Measurements from ENCODE around the gene IGFBPL1. TPM values are rescaled to one million over a fixed set of nuclear protein-coding genes. Genes with fewer than 3 reads are reported as not detected.

Gene IGFBPL1
- total and polyA plus RNA-seq, 5 donors from 2014 or later: not detected

DNA sequence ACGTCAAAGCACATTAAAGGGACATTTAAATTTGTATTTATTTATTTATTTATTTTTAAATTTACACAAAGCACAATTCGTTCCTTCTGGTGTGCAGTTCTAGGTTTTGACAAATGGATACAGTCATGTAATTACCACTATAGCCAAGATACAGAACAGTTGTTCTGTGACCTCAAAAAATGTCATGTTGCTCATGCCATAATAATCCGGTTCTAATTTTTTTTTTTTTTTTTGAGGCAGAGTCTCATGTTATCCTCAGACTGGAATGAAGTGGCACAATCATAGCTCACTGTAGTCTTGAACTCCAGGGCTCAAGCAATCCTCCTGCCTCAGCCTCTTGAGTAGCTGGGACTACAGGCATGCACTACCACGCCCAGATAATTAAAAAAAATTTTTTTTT, 7.8 kb downstream of the IGFBPL1 start:
- no peaks in the 10 kb centered on the region for H3K36me3 ChIP-seq (ENCODE audit: control insufficient read depth, insufficient read depth, low read length)
- Mint-ChIP-seq H3K27ac (no peak overlapping the region), H3K9me3 (peaks cover 0 to 3% (median 0%) of the 10 kb centered on the region in 7 donors), H3K4me1 (no peaks in the 10 kb centered on the region), H3K36me3 (no peaks in the 10 kb centered on the region), H3K27me3 (peaks cover 4% of the 10 kb centered on the region), H3K4me3 (no peak overlapping the region)
- DNase-seq (no peak), ATAC-seq (ENCODE audit: low read depth in 2 of 2) (no peak)
- H3K4me3 ChIP-seq (ENCODE audit: low read depth, low read length): no peak overlapping the region
- no peaks in the 10 kb centered on the region for H3K4me1 ChIP-seq (ENCODE audit: control insufficient read depth, insufficient read depth, low read length, poor library complexity, severe bottlenecking)
- no peak overlapping the region for H3K27ac ChIP-seq (ENCODE audit: insufficient read depth, low read length, poor library complexity, severe bottlenecking)
- peaks cover under 1% of the 10 kb centered on the region for H3K27me3 ChIP-seq (ENCODE audit: control insufficient read depth, insufficient read depth, low read length)
- H3K9me3 ChIP-seq (ENCODE audit: control insufficient read depth in 2 of 2, low read length in 2 of 2): no peaks in the 10 kb centered on the region

DNA sequence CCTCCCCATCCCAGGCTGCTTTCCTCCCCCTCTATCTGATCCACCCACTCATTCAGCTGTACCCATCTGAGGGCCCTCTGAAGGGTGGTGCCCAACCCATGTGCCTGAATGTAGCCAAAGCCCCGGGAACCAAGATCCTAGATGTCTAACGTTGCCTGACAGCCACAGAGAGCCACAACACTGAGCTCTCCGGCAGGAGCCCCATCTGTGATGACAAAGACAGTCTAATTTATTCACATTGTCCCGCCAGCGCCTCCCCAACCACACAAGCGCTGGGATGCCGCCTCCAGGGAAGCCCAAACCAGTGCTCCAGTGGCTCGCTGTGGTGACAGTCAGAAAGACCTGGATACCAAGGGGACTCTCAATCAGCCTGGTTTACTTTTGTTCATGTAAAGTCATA, 8.4 kb downstream of the IGFBPL1 start:
- H3K27me3 Mint-ChIP-seq: peaks cover 4% of the 10 kb centered on the region
- Histone ChIP-seq H3K9me3 (ENCODE audit: control insufficient read depth in 2 of 2, low read length in 2 of 2) (no peaks in the 10 kb centered on the region), H3K4me3 (ENCODE audit: low read depth, low read length) (no peak overlapping the region), H3K36me3 (ENCODE audit: control insufficient read depth, insufficient read depth, low read length) (no peaks in the 10 kb centered on the region), H3K27me3 (ENCODE audit: control insufficient read depth, insufficient read depth, low read length) (peaks cover 3% of the 10 kb centered on the region), H3K27ac (ENCODE audit: insufficient read depth, low read length, poor library complexity, severe bottlenecking) (no peak overlapping the region), H3K4me1 (ENCODE audit: control insufficient read depth, insufficient read depth, low read length, poor library complexity, severe bottlenecking) (no peaks in the 10 kb centered on the region)
- no peaks in the 10 kb centered on the region for H3K36me3 Mint-ChIP-seq
- no peak for ATAC-seq (ENCODE audit: low read depth in 2 of 2)
- H3K9me3 Mint-ChIP-seq: peaks cover 0 to 3% (median 0%) of the 10 kb centered on the region in 7 donors
- H3K4me1 Mint-ChIP-seq: no peaks in the 10 kb centered on the region
- no peak overlapping the region for H3K4me3 Mint-ChIP-seq
- DNase-seq: no peak
- no peak overlapping the region for H3K27ac Mint-ChIP-seq

DNA sequence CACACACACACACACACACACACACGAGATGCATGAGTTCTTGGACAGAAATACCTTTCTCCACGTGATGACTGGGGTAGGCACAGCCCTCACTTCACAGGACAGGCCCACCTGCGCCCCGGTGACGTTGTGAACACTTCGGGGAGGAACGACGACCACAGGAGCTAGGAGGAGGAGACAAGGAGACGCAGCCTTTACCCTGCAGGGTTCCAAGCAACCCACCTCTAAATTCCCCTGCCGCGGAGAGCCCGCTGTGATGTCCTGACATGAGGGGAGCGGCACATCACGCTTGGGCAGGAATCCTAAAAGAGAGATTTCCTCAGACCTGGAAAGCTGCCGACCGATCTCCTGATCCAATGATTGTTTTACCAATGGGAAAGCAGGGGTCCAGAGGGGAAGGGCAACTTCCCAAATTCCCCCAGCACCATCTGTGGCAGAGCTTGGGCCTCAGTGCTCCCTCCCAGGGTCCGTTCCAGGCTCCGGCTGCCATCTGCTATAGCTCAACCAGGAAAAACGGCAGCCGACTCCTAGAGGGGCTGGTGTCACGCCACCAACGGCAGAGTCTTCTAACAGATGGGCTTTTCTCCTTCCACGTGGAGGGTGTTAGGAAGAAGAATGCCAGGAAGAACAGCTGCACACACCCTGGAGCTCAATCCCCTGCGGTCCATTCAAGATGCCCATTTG, 10.1 kb downstream of the IGFBPL1 start:
- Histone ChIP-seq H3K4me3 (ENCODE audit: low read depth, low read length) (no peak overlapping the region), H3K9me3 (ENCODE audit: control insufficient read depth in 2 of 2, low read length in 2 of 2) (no peaks in the 10 kb centered on the region), H3K27me3 (ENCODE audit: control insufficient read depth, insufficient read depth, low read length) (peaks cover 6% of the 10 kb centered on the region), H3K36me3 (ENCODE audit: control insufficient read depth, insufficient read depth, low read length) (no peaks in the 10 kb centered on the region), H3K4me1 (ENCODE audit: control insufficient read depth, insufficient read depth, low read length, poor library complexity, severe bottlenecking) (no peaks in the 10 kb centered on the region), H3K27ac (ENCODE audit: insufficient read depth, low read length, poor library complexity, severe bottlenecking) (no peak overlapping the region)
- no peak for ATAC-seq (ENCODE audit: low read depth in 2 of 2)
- DNase-seq: no peak
- H3K27me3 Mint-ChIP-seq: peaks cover 4% of the 10 kb centered on the region
- H3K36me3 Mint-ChIP-seq: no peaks in the 10 kb centered on the region
- no peak overlapping the region for H3K4me3 Mint-ChIP-seq
- H3K4me1 Mint-ChIP-seq: no peaks in the 10 kb centered on the region
- peaks cover 0 to 5% (median 0%) of the 10 kb centered on the region in 7 donors for H3K9me3 Mint-ChIP-seq
- peak overlapping the region in 1 of 3 donors; percentile 34 for H3K27ac Mint-ChIP-seq

DNA sequence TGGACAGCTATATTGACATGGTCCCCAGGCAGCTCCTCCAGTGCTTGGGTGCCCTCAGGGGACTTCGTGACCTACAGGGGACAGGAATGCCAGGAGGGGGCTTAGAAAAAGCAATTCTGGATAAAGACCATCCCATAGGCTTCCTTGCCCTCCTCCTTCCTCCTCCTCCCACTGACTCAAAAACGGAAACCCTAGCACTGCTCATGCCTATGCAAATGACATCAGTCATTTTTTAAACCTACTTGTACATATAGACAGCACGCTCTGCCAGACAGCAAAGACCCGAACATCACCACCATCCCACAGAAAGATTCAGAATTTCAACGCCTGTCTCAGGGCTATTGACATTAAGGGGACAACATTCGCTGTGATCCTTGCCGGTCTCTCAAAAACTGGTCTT, 11.0 kb downstream of the IGFBPL1 start:
- H3K4me1 ChIP-seq (ENCODE audit: control insufficient read depth, insufficient read depth, low read length, poor library complexity, severe bottlenecking): no peaks in the 10 kb centered on the region
- no peak overlapping the region for H3K27ac ChIP-seq (ENCODE audit: insufficient read depth, low read length, poor library complexity, severe bottlenecking)
- Mint-ChIP-seq H3K9me3 (peaks cover 0 to 5% (median 0%) of the 10 kb centered on the region in 7 donors), H3K4me3 (no peak overlapping the region), H3K36me3 (no peaks in the 10 kb centered on the region), H3K4me1 (no peaks in the 10 kb centered on the region), H3K27ac (no peak overlapping the region), H3K27me3 (peaks cover 4% of the 10 kb centered on the region)
- no peaks in the 10 kb centered on the region for H3K36me3 ChIP-seq (ENCODE audit: control insufficient read depth, insufficient read depth, low read length)
- H3K9me3 ChIP-seq (ENCODE audit: control insufficient read depth in 2 of 2, low read length in 2 of 2): no peaks in the 10 kb centered on the region
- DNase-seq (no peak), ATAC-seq (ENCODE audit: low read depth in 2 of 2) (no peak)
- H3K4me3 ChIP-seq (ENCODE audit: low read depth, low read length): no peak overlapping the region
- peaks cover 7% of the 10 kb centered on the region for H3K27me3 ChIP-seq (ENCODE audit: control insufficient read depth, insufficient read depth, low read length)

DNA sequence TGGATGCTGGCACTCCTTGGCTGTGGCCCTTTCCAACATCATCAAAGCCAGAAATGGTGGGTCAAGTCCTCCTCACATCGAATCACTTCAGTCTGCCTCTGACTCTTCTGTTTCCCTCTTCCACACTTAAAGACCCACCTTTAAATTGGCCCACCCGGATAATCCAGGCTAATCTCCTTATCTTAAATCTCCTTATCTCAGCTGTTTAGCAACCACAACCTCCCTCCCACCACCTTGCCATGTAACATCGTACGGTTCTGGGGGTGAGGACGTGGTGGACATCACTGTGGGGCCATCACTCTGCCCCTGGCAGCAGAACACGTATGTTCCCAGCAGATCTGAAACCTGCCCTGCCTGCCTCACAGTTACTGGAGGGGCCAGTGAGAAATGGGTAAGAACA, 11.5 kb downstream of the IGFBPL1 start:
- Histone ChIP-seq H3K27ac (ENCODE audit: insufficient read depth, low read length, poor library complexity, severe bottlenecking) (no peak overlapping the region), H3K9me3 (ENCODE audit: control insufficient read depth in 2 of 2, low read length in 2 of 2) (no peaks in the 10 kb centered on the region), H3K27me3 (ENCODE audit: control insufficient read depth, insufficient read depth, low read length) (peaks cover 7% of the 10 kb centered on the region), H3K4me1 (ENCODE audit: control insufficient read depth, insufficient read depth, low read length, poor library complexity, severe bottlenecking) (no peaks in the 10 kb centered on the region), H3K36me3 (ENCODE audit: control insufficient read depth, insufficient read depth, low read length) (no peaks in the 10 kb centered on the region), H3K4me3 (ENCODE audit: low read depth, low read length) (no peak overlapping the region)
- H3K36me3 Mint-ChIP-seq: no peaks in the 10 kb centered on the region
- peaks cover 0 to 5% (median 0%) of the 10 kb centered on the region in 7 donors for H3K9me3 Mint-ChIP-seq
- H3K4me3 Mint-ChIP-seq: no peak overlapping the region
- H3K4me1 Mint-ChIP-seq: no peaks in the 10 kb centered on the region
- H3K27me3 Mint-ChIP-seq: peaks cover 4% of the 10 kb centered on the region
- DNase-seq (no peak), ATAC-seq (ENCODE audit: low read depth in 2 of 2) (no peak)
- no peak overlapping the region for H3K27ac Mint-ChIP-seq

DNA sequence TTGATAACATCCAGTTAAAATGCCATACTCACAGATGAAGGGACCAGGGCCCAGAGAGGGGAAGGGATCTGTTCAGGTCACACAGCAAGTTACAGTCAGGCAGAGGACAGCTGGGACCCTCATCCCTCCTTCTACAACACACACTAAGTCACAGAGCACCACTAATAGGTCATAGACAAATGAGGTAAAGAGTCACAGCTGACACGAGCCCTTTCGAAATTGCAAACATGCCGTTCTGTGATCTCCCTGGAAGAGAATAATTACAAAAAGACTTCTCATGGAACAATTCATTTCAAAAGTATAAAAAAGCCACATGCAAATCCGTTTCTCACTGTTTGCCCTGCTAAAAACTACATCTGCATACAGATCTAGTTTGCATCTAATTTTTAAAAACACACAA, 15.5 kb downstream of the IGFBPL1 start:
- Histone ChIP-seq H3K36me3 (ENCODE audit: control insufficient read depth, insufficient read depth, low read length) (no peaks in the 10 kb centered on the region), H3K27ac (ENCODE audit: insufficient read depth, low read length, poor library complexity, severe bottlenecking) (no peak overlapping the region), H3K4me3 (ENCODE audit: low read depth, low read length) (no peak overlapping the region), H3K9me3 (ENCODE audit: control insufficient read depth in 2 of 2, low read length in 2 of 2) (no peaks in the 10 kb centered on the region), H3K27me3 (ENCODE audit: control insufficient read depth, insufficient read depth, low read length) (peaks cover 7% of the 10 kb centered on the region), H3K4me1 (ENCODE audit: control insufficient read depth, insufficient read depth, low read length, poor library complexity, severe bottlenecking) (no peaks in the 10 kb centered on the region)
- Mint-ChIP-seq H3K27me3 (peaks cover 10% of the 10 kb centered on the region), H3K4me1 (no peaks in the 10 kb centered on the region), H3K4me3 (no peak overlapping the region), H3K36me3 (no peaks in the 10 kb centered on the region), H3K27ac (no peak overlapping the region), H3K9me3 (peaks cover 0 to 2% (median 0%) of the 10 kb centered on the region in 7 donors)
- DNase-seq (no peak), ATAC-seq (ENCODE audit: low read depth in 2 of 2) (no peak)

DNA sequence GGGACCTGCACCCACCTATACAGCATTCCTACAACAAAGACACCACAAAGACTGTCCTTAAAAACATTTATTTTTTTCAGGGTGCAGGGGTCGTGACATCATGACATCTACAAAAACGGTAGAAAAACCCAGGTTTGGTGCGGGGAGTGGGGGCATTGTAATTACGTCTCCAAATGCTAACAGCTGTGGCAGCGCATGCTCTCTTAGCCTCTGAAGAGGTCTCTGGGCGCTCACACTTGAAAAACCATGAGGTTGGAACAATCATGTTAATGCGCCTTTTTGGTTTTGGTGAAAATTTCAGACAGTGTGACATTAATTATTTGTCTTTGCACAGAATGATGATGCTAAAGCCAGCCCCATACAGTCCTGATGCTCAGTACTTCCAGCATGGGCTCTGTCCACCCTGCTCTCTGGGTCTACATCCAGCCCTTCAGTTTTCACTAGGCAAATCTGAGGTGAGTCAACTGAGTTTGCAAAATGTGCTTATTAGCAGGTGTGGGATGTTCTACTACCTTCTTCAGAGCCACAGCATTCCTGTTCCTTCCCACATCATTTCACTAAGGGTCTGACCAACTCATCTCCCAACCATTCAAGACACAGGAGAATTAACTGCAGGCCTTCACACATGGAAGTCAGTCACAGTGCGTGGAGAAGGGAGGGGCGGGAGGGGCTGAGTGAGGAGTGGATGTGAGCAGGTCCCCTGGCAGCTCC, 17.6 kb downstream of the IGFBPL1 start:
- H3K4me1 Mint-ChIP-seq: no peaks in the 10 kb centered on the region
- DNase-seq (no peak), ATAC-seq (ENCODE audit: low read depth in 2 of 2) (no peak)
- Histone ChIP-seq H3K4me3 (ENCODE audit: low read depth, low read length) (no peak overlapping the region), H3K36me3 (ENCODE audit: control insufficient read depth, insufficient read depth, low read length) (no peaks in the 10 kb centered on the region), H3K4me1 (ENCODE audit: control insufficient read depth, insufficient read depth, low read length, poor library complexity, severe bottlenecking) (no peaks in the 10 kb centered on the region), H3K9me3 (ENCODE audit: control insufficient read depth in 2 of 2, low read length in 2 of 2) (no peaks in the 10 kb centered on the region), H3K27me3 (ENCODE audit: control insufficient read depth, insufficient read depth, low read length) (peaks cover 7% of the 10 kb centered on the region), H3K27ac (ENCODE audit: insufficient read depth, low read length, poor library complexity, severe bottlenecking) (no peak overlapping the region)
- no peak overlapping the region for H3K27ac Mint-ChIP-seq
- H3K36me3 Mint-ChIP-seq: no peaks in the 10 kb centered on the region
- H3K9me3 Mint-ChIP-seq: peaks cover 0 to 3% (median 0%) of the 10 kb centered on the region in 7 donors
- H3K4me3 Mint-ChIP-seq: no peak overlapping the region
- peaks cover 10% of the 10 kb centered on the region for H3K27me3 Mint-ChIP-seq

DNA sequence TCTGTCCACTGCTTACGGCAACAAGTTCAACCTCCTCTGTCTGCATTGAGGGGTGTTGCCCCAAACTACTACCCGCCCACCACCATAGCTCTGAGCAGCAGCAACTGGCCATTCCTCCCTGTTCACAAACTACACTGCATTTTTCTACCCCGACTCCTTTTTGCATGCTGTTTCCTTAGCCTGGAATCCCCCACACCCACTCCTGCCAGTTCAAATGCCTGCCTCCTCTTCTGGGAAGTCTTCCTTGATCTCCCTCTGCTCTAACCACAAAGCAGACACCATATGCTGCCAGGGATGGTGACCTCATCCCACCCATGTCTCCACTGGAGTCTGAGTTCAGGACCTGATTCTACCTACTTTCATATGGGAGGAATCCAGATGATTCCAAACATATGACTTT, 18.5 kb downstream of the IGFBPL1 start:
- no peaks in the 10 kb centered on the region for H3K4me1 ChIP-seq (ENCODE audit: control insufficient read depth, insufficient read depth, low read length, poor library complexity, severe bottlenecking)
- H3K36me3 ChIP-seq (ENCODE audit: control insufficient read depth, insufficient read depth, low read length): no peaks in the 10 kb centered on the region
- no peak overlapping the region for H3K4me3 Mint-ChIP-seq
- peaks cover 3% of the 10 kb centered on the region for H3K27me3 ChIP-seq (ENCODE audit: control insufficient read depth, insufficient read depth, low read length)
- H3K27ac ChIP-seq (ENCODE audit: insufficient read depth, low read length, poor library complexity, severe bottlenecking): no peak overlapping the region
- H3K27ac Mint-ChIP-seq: no peak overlapping the region
- ATAC-seq (ENCODE audit: low read depth in 2 of 2) (no peak), DNase-seq (no peak)
- no peaks in the 10 kb centered on the region for H3K9me3 ChIP-seq (ENCODE audit: control insufficient read depth in 2 of 2, low read length in 2 of 2)
- H3K4me3 ChIP-seq (ENCODE audit: low read depth, low read length): no peak overlapping the region
- peaks cover 10% of the 10 kb centered on the region for H3K27me3 Mint-ChIP-seq
- H3K36me3 Mint-ChIP-seq: no peaks in the 10 kb centered on the region
- no peaks in the 10 kb centered on the region for H3K4me1 Mint-ChIP-seq
- H3K9me3 Mint-ChIP-seq: peaks cover 0 to 3% (median 0%) of the 10 kb centered on the region in 7 donors
